Activated CD8-positive, alpha-beta memory T cell treated with anti-CD3 and anti-CD28 coated beads for 24 hours (primary cell): ENCODE results near the gene PTPN4.

Experiments used
- DNase-seq: peaks from one replicate; pipeline ENCODE4 v3.0.0-alpha.2; 2020

Gene PTPN4

GRCh38 chr2:119860924-119861323, 101.2 kb downstream of the PTPN4 start:
- DNase-seq = no peak

GRCh38 chr2:119862127-119862889, 102.6 kb downstream of the PTPN4 start:
- no peak for DNase-seq

GRCh38 chr2:119864318-119864717, 104.6 kb downstream of the PTPN4 start:
- no peak for DNase-seq

- no peak for DNase-seq
Observed at GRCh38 chr2:119871725-119872124, 112.0 kb downstream of the PTPN4 start.

GRCh38 chr2:119873350-119874315, 113.9 kb downstream of the PTPN4 start:
- DNase-seq = no peak

GRCh38 chr2:119879502-119879901, 119.8 kb downstream of the PTPN4 start:
- no peak for DNase-seq

- DNase-seq = no peak
Observed at GRCh38 chr2:119888680-119889079, 129.0 kb downstream of the PTPN4 start.

GRCh38 chr2:119897736-119898395, 138.1 kb downstream of the PTPN4 start:
- no peak for DNase-seq

- DNase-seq = no peak
Observed at GRCh38 chr2:119901013-119901412, 141.3 kb downstream of the PTPN4 start.

- DNase-seq = no peak
Observed at GRCh38 chr2:119910566-119910965, 150.8 kb downstream of the PTPN4 start.

GRCh38 chr2:119914266-119914665, 154.5 kb downstream of the PTPN4 start:
- no peak for DNase-seq

GRCh38 chr2:119921825-119922224, 162.1 kb downstream of the PTPN4 start:
- no peak for DNase-seq

GRCh38 chr2:119922699-119923098, 163.0 kb downstream of the PTPN4 start:
- no peak for DNase-seq

GRCh38 chr2:119929537-119929936, 169.8 kb downstream of the PTPN4 start:
- DNase-seq = no peak

GRCh38 chr2:119932809-119933208, 173.1 kb downstream of the PTPN4 start:
- no peak for DNase-seq

GRCh38 chr2:119934319-119934718, 174.6 kb downstream of the PTPN4 start:
- no peak for DNase-seq

- DNase-seq = no peak
Observed at GRCh38 chr2:119937680-119938079, 178.0 kb downstream of the PTPN4 start.

GRCh38 chr2:119939915-119940314, 180.2 kb downstream of the PTPN4 start:
- DNase-seq = no peak

- no peak for DNase-seq
Observed at GRCh38 chr2:119940856-119941255, 181.1 kb downstream of the PTPN4 start.

GRCh38 chr2:119941388-119941787, 181.7 kb downstream of the PTPN4 start:
- no peak for DNase-seq

- no peak for DNase-seq
Observed at GRCh38 chr2:119941981-119942513, 182.3 kb downstream of the PTPN4 start.

- no peak for DNase-seq
Observed at GRCh38 chr2:119943058-119943457, 183.3 kb downstream of the PTPN4 start.

- DNase-seq = no peak
Observed at GRCh38 chr2:119947535-119947934, 187.8 kb downstream of the PTPN4 start.
